ENCODE results near the gene HECTD4. TPM values are rescaled to one million over a fixed set of nuclear protein-coding genes. Genes with fewer than 3 reads are reported as not detected.
"Not testable (repeated sequence)": the region's sequence is repeated elsewhere in the genome, so short reads cannot be mapped to it uniquely, and the experiment has no call there.

Gene HECTD4
- total RNA-seq, 2 donors from 2014 or later = 23.3 to 45.2 TPM

- H3K36me3 ChIP-seq (replicated peaks in 1 of 2; ENCODE audit: insufficient read depth in 1 of 2, low read depth in 2 of 2) = peaks cover 0 to 19% of the 10 kb centered on the region in 2 donors
- intact Hi-C loops (cut with DNase I) = no loop called here
Observed at GRCh38 chr12:112256780-112257179, 125.5 kb downstream of the HECTD4 start.

DNA sequence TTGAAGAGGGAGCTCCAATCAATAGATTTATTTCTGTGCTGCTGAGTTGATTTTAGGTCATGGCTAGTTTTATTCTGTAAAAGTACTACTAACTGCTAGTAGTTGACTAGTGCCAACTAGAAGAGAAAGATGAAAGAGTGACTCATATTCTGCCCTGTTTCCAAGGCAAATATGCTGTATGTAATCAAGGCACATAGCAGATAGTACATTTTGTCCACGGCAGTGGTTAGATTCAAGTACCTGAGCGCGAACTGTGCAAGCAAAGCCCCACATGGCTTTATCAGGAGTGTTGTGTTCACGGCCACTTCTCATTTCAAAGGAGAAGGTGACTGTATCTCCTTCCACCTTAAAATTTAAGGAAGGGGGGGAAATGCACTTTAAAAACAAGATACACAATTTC is 130.0 kb downstream of the HECTD4 start:
- Histone ChIP-seq H3K27ac (peak overlapping the region in 3 of 4 donors; percentile 32 to 58 (median 50)), H3K36me3 (replicated peaks in 1 of 2; ENCODE audit: insufficient read depth in 1 of 2, low read depth in 2 of 2) (peaks cover 0 to 15% of the 10 kb centered on the region in 2 donors), H3K9me3 (no peaks in the 10 kb centered on the region), H3K4me3 (no peak overlapping the region), H3K4me1 (peaks cover 17% of the 10 kb centered on the region), H3K27me3 (no peaks in the 10 kb centered on the region)
- intact Hi-C loops (cut with DNase I) = no loop called here
- peak; percentile 55 to 76 (median 65) for DNase-seq
- WGBS, 2 donors = 43 to 63% methylated on average over 4 of the region's 4 CpGs
- TF ChIP-seq POLR2A (IDR thresholded peaks at IDR 0.05) = peak in 1 of 3 donors; percentile 24
- TF ChIP-seq, protein P1, sequence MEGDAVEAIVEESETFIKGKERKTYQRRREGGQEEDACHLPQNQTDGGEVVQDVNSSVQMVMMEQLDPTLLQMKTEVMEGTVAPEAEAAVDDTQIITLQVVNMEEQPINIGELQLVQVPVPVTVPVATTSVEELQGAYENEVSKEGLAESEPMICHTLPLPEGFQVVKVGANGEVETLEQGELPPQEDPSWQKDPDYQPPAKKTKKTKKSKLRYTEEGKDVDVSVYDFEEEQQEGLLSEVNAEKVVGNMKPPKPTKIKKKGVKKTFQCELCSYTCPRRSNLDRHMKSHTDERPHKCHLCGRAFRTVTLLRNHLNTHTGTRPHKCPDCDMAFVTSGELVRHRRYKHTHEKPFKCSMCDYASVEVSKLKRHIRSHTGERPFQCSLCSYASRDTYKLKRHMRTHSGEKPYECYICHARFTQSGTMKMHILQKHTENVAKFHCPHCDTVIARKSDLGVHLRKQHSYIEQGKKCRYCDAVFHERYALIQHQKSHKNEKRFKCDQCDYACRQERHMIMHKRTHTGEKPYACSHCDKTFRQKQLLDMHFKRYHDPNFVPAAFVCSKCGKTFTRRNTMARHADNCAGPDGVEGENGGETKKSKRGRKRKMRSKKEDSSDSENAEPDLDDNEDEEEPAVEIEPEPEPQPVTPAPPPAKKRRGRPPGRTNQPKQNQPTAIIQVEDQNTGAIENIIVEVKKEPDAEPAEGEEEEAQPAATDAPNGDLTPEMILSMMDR (IDR thresholded peaks at IDR 0.05) = no peak
- ATAC-seq = peak; percentile 98

More at GRCh38 chr12:112256780-112257179, 125.5 kb downstream of the HECTD4 start:
- Histone ChIP-seq H3K9me3 (no peaks in the 10 kb centered on the region), H3K4me3 (no peak overlapping the region), H3K27ac (no peak overlapping the region), H3K27me3 (no peaks in the 10 kb centered on the region), H3K4me1 (peaks cover 12% of the 10 kb centered on the region)
- no peak for DNase-seq
- TF ChIP-seq, protein P1 (IDR thresholded peaks at IDR 0.05) = no peak
- no peak for TF ChIP-seq POLR2A (IDR thresholded peaks at IDR 0.05)
- WGBS, 2 donors = 80 to 87% methylated on average over 3 of the region's 3 CpGs
- ATAC-seq = no peak

DNA sequence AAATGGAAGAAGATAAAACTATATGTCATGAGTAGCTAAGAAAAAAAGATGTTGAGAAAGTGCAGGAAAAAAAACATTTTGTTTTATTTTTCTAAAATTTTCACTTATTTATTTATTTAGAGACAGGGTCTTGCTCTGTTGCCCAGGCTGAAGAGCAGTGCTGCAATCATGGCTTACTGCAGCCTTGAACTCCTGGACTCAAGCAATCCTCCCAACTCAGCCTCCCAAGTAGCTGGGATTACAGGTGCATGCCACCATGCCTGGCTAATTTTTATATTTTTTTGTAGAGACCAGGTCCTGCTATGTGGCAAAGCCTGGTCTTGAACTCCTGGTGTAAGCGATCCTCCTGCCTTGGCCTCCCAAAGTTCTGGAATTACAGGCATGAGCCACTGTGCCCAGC is 137.3 kb downstream of the HECTD4 start:
- H3K9me3 ChIP-seq; H3K27me3 ChIP-seq; DNase-seq; intact Hi-C loops (cut with DNase I); H3K4me1 ChIP-seq; H3K27ac ChIP-seq; ATAC-seq; H3K4me3 ChIP-seq: not testable (repeated sequence)
- peaks cover 10% of the 10 kb centered on the region in 2 donors for H3K36me3 ChIP-seq (replicated peaks in 1 of 2; ENCODE audit: insufficient read depth in 1 of 2, low read depth in 2 of 2)
- 100% methylated on average over 1 of the region's 1 CpG for WGBS, 2 donors

DNA sequence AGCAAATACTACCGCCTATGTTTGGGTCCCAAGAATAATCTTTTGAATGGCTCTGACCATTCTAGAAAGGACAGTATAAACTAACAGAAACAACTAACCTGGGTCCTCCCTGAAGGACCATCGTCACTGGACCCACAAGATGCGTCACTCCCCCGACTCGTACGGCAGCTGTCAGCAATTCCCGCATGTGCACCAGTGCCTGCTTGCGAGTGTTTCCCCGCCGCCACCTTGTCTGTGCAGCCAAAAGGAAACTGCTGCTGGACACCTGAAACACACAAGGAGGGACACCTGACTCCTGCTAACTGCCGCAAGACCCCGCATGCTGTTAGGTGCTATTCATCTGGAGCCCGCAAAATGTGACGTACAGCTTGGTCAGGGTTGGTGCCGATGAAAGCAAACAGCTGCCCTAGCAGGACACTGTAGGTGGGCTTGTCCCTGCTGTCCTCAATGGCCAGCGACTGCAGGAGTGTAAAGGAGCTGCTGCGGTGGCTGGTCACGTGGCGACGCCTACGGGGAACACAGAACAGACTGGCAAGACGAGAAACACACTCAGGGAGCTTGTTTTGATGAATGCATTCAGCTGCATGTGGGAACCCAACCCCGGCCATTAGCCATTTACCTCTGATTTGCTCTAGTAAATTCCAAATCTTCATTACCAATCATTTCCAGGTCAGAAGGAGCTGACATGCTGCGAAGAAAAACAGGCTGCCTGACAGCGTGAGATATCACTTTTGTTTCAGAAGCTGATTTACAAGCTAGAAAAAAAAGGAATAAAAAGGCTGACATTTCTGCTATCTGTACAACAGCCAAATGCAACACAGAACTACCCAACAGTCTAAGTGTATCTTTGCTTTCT is 138.7 kb downstream of the HECTD4 start:
- H3K27ac ChIP-seq = no peak overlapping the region
- H3K4me1 ChIP-seq = no peaks in the 10 kb centered on the region
- peaks cover 10 to 16% of the 10 kb centered on the region in 2 donors for H3K36me3 ChIP-seq (replicated peaks in 1 of 2; ENCODE audit: insufficient read depth in 1 of 2, low read depth in 2 of 2)
- DNase-seq = no peak
- H3K4me3 ChIP-seq = no peak overlapping the region
- ATAC-seq = no peak
- WGBS, 2 donors = 92 to 93% methylated on average over 20 to 25 of the region's 25 CpGs
- no peaks in the 10 kb centered on the region for H3K27me3 ChIP-seq
- TF ChIP-seq, protein P1 (IDR thresholded peaks at IDR 0.05) = no peak
- TF ChIP-seq POLR2A (IDR thresholded peaks at IDR 0.05) = no peak
- intact Hi-C loops (cut with DNase I) = no loop called here
- H3K9me3 ChIP-seq = no peaks in the 10 kb centered on the region

DNA sequence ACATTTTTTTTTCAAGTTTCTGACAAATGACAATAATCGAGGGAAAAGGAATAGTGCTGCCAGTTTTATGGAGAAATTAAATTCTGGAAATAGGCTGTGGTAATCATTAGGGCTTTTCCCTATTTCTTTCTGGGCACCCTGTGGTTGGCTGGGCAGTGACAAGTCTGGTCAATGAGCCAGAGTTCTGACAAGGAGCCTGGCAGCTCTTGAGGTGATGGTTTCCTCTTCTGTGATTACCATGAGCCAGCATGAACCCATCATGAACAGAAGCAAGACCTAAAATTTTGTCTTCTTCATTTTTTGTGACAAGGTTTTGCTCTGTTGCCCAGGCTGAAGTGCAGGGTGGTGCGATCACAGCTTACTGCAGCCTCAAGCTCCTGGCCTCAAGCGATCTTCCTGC is 141.1 kb downstream of the HECTD4 start:
- ATAC-seq = no peak
- Histone ChIP-seq H3K27ac (no peak overlapping the region), H3K4me1 (no peaks in the 10 kb centered on the region), H3K27me3 (no peaks in the 10 kb centered on the region), H3K4me3 (no peak overlapping the region), H3K9me3 (no peaks in the 10 kb centered on the region), H3K36me3 (replicated peaks in 1 of 2; ENCODE audit: insufficient read depth in 1 of 2, low read depth in 2 of 2) (peaks cover 10 to 22% of the 10 kb centered on the region in 2 donors)
- 79 to 82% methylated on average over 3 of the region's 3 CpGs for WGBS, 2 donors
- TF ChIP-seq POLR2A (IDR thresholded peaks at IDR 0.05) = no peak
- TF ChIP-seq, protein P1 (IDR thresholded peaks at IDR 0.05) = no peak
- no peak for DNase-seq
- intact Hi-C loops (cut with DNase I) = no loop called here

Measured in body of pancreas (tissue), 4 donors.